Measurements from ENCODE around the gene ATP13A2.

DNA sequence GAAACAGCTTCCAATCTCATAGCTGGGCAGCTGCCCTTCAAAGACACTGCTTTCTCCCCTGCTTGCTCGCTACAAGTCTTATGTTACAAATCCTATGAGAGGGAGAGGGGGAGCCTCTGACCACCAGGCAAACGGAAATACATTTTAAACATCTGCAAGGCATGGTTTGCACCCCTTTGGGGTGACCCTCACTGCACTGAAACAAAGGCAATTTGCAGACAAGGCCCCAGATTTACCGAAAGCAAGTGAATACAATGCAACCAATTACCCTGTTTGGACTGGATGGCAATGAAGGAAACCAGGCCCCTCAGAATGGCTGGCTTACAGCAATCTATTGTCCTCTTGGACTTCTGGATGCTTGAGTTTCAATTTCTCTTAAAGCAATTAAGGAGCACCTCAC, 11.8 kb upstream of the ATP13A2 start:
- TF ChIP-seq, protein P1, sequence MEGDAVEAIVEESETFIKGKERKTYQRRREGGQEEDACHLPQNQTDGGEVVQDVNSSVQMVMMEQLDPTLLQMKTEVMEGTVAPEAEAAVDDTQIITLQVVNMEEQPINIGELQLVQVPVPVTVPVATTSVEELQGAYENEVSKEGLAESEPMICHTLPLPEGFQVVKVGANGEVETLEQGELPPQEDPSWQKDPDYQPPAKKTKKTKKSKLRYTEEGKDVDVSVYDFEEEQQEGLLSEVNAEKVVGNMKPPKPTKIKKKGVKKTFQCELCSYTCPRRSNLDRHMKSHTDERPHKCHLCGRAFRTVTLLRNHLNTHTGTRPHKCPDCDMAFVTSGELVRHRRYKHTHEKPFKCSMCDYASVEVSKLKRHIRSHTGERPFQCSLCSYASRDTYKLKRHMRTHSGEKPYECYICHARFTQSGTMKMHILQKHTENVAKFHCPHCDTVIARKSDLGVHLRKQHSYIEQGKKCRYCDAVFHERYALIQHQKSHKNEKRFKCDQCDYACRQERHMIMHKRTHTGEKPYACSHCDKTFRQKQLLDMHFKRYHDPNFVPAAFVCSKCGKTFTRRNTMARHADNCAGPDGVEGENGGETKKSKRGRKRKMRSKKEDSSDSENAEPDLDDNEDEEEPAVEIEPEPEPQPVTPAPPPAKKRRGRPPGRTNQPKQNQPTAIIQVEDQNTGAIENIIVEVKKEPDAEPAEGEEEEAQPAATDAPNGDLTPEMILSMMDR (IDR thresholded peaks at IDR 0.05): peak; percentile 52
- TF ChIP-seq EZH2phosphoT487 (IDR thresholded peaks at IDR 0.05) (no peak), EZH2 (IDR thresholded peaks at IDR 0.05) (no peak)

Data from neural progenitor cell (in vitro differentiated cells).